Panc1 (cell line): ENCODE results near the gene TFB2M. TPM values are rescaled to one million over a fixed set of nuclear protein-coding genes. Genes with fewer than 3 reads are reported as not detected.

Source experiments
- ATAC-seq: fragments of 200-7000 bp; cut with Tn5 transposase; 2 replicates; pipeline ENCODE4 v1.9.1; 2020; ENCODE audit warnings: mild to moderate bottlenecking, moderate library complexity
- BruUV-seq: library from RNA; stranded (reverse); fragments of 400-500 nt; replicated peaks from 2 replicates; lab custom pipeline; 2021; lab: Mats Ljungman, UMichigan
- CTCF ChIA-PET: fragments of 300-600 bp; sonication (Branson Sonifier 250); formaldehyde crosslinking; loops from one replicate; lab custom pipeline; 2022; ENCODE audit warnings: antibody characterized with exemption; lab: Charles Lee
- POLR2A ChIA-PET: fragments of 300-600 bp; sonication (Branson Sonifier 250); formaldehyde crosslinking; loops from one replicate; lab custom pipeline; 2022; ENCODE audit warnings: antibody characterized with exemption; lab: Charles Lee
- DNase-seq: peaks from one replicate; pipeline ENCODE4 v3.0.0-alpha.2; 2010; ENCODE audit warnings: low read depth, low spot score
- H3K27ac ChIP-seq: 2 replicates; pipeline ENCODE4 v1.5.1; 2011; ENCODE audit warnings: mild to moderate bottlenecking, low read length, inconsistent platforms
- H3K27me3 ChIP-seq: fragments of 200-500 bp; sonication (Bioruptor generic); 2 replicates; pipeline ENCODE4 v1.6.0; 2014; ENCODE audit warnings: low read length, inconsistent platforms; ENCODE audit not compliant: control insufficient read depth, insufficient read depth
- H3K36me3 ChIP-seq: fragments of 200-500 bp; sonication (Bioruptor generic); 2 replicates; pipeline ENCODE4 v1.5.1; 2014; ENCODE audit warnings: inconsistent platforms, mild to moderate bottlenecking, low read length, moderate library complexity; ENCODE audit not compliant: control insufficient read depth, insufficient read depth
- H3K4me1 ChIP-seq: 2 replicates; pipeline ENCODE4 v1.5.1; 2011; ENCODE audit warnings: inconsistent platforms, mild to moderate bottlenecking, low read length, moderate library complexity; ENCODE audit not compliant: control insufficient read depth, insufficient read depth
- H3K4me3 ChIP-seq, 2 experiments: 2 replicates each; pipeline ENCODE4 v1.5.1; 2011 to 2012; ENCODE audit warnings: low read depth in 2 of 2, low read length in 2 of 2, mild to moderate bottlenecking in 2 of 2, inconsistent platforms in 1 of 2, moderate library complexity in 1 of 2
- H3K9me3 ChIP-seq: fragments of 200-500 bp; sonication (Bioruptor generic); 2 replicates; pipeline ENCODE4 v1.5.1; 2014; ENCODE audit warnings: low read depth, mild to moderate bottlenecking, inconsistent platforms, low read length, moderate library complexity; ENCODE audit not compliant: control insufficient read depth, insufficient read depth
- POLR2AphosphoS5 ChIP-seq: IDR thresholded peaks from 2 replicates; pipeline ENCODE4 v1.6.1; 2012; ENCODE audit warnings: mild to moderate bottlenecking, low read depth, low read length, moderate library complexity
- SIN3A ChIP-seq: IDR thresholded peaks from 2 replicates; pipeline ENCODE4 v1.6.1; 2012; ENCODE audit warnings: low read depth, mild to moderate bottlenecking, low read length, moderate library complexity, borderline replicate concordance; ENCODE audit not compliant: insufficient read depth
- TCF7L2 ChIP-seq: IDR thresholded peaks from 2 replicates; pipeline ENCODE4 v1.6.1; 2011; ENCODE audit warnings: mild to moderate bottlenecking, low read depth, low read length, inconsistent platforms
- in situ Hi-C: cut with HindIII; loops from 2 replicates; pipeline ENCODE4 v1.10.0; 2016; ENCODE audit warnings: low sequenced_read_pairs, low pct_unique_long_range_greater_than_20kb
- intact Hi-C: fragments of 100-400 bp; cut with micrococcal nuclease; formaldehyde crosslinking; loops from one replicate; pipeline ENCODE4 v1.10.0; 2022; ENCODE audit not compliant: unreplicated experiment
- total RNA-seq: library from RNA; stranded (reverse); gene quantifications from one replicate; pipeline ENCODE4 v1.2.1, GENCODE V29; 2021; ENCODE audit not compliant: unreplicated experiment
- TF ChIP-seq, protein P1 (sequence below), 2 experiments: IDR thresholded peaks; 2 replicates each; pipeline ENCODE4 v1.6.1; 2011 to 2012; ENCODE audit warnings: low read depth in 2 of 2, control low read depth in 1 of 2, low read length in 1 of 2, mild to moderate bottlenecking in 1 of 2, moderate library complexity in 1 of 2; ENCODE audit not compliant: insufficient read depth in 1 of 2
- TF ChIP-seq, protein P2 (sequence below): fragments of 450-650 bp; IDR thresholded peaks from 2 replicates; pipeline ENCODE4 v1.5.1; 2017; ENCODE audit warnings: mild to moderate bottlenecking

Gene TFB2M
- total RNA-seq, 1 experiment from 2014 or later = 21.0 TPM

DNA sequence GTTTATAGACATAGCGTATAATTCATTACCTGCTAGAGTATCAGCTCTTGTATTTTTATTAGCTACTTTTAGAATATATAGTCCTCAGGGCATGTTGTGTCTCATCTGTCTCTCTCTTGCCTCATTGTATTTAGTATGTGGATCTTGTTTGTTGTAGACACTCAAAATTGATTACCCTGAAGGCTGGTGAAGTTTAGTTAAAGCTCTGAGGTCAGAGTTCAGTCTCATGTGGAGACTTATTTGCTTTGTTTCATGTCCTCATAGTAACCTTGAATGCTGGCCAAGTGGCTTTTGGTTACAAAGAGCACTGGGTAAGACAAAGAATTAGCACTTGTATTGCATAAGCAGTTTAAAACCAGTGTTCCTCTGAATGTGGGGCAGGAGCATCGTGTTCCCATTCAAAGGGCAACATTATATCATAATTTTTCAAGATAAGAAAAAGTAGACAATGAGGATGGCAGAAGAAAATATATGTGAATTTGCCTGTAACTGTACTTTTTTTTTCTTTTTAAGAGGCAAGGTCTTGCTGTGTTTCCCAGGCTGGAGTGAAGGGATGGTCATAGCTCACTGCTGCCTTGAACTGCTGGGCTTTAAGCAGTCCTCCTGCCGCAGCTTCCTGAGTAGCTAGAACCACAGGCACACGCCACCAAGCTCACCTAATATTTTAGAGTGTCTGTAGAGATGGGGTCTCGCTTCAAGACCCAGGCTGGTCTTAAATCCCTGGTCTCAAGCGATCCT is 17.6 kb upstream of the TFB2M start:
- DNase-seq (no peak), ATAC-seq (no peak)
- Histone ChIP-seq H3K4me3 (no peak overlapping the region), H3K9me3 (no peaks in the 10 kb centered on the region), H3K27ac (no peak overlapping the region; the same call in 1 of the 2 replicates), H3K4me1 (peaks cover 20% of the 10 kb centered on the region), H3K27me3 (no peaks in the 10 kb centered on the region), H3K36me3 (no peaks in the 10 kb centered on the region)
- no TSS peak for BruUV-seq
- in situ Hi-C loops = no loop called here
- intact Hi-C loops = no loop called here
- ChIA-PET CTCF (no interaction called here), POLR2A (no interaction called here)
- TF ChIP-seq TCF7L2 = no peak
- TF ChIP-seq, protein P1, sequence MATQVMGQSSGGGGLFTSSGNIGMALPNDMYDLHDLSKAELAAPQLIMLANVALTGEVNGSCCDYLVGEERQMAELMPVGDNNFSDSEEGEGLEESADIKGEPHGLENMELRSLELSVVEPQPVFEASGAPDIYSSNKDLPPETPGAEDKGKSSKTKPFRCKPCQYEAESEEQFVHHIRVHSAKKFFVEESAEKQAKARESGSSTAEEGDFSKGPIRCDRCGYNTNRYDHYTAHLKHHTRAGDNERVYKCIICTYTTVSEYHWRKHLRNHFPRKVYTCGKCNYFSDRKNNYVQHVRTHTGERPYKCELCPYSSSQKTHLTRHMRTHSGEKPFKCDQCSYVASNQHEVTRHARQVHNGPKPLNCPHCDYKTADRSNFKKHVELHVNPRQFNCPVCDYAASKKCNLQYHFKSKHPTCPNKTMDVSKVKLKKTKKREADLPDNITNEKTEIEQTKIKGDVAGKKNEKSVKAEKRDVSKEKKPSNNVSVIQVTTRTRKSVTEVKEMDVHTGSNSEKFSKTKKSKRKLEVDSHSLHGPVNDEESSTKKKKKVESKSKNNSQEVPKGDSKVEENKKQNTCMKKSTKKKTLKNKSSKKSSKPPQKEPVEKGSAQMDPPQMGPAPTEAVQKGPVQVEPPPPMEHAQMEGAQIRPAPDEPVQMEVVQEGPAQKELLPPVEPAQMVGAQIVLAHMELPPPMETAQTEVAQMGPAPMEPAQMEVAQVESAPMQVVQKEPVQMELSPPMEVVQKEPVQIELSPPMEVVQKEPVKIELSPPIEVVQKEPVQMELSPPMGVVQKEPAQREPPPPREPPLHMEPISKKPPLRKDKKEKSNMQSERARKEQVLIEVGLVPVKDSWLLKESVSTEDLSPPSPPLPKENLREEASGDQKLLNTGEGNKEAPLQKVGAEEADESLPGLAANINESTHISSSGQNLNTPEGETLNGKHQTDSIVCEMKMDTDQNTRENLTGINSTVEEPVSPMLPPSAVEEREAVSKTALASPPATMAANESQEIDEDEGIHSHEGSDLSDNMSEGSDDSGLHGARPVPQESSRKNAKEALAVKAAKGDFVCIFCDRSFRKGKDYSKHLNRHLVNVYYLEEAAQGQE (IDR thresholded peaks at IDR 0.05; ENCODE audit: insufficient read depth in 1 of 2, low read depth in 2 of 2, low read length in 1 of 2) = no peak

DNA sequence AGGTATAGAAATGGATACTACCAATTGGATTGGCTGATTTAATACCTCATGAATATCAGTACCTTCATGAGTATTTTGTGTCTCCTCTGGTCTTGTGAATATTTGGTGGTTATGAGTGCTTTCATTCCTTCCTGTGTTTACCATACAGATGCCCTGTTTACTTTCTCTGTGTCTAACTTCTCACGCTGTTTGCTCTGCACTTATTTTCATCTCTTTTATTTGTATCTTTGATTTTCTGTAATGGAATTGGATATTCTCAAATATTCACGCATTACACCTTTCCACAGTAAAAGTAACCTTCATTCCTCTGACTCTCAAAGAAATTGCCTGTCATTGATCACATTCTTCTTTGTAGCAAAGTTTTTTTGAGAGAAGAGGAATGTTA is 17.0 kb upstream of the TFB2M start:
- no TSS peak for BruUV-seq
- no peaks in the 10 kb centered on the region for H3K36me3 ChIP-seq
- TF ChIP-seq, protein P1 (IDR thresholded peaks at IDR 0.05; ENCODE audit: insufficient read depth in 1 of 2, low read depth in 2 of 2, low read length in 1 of 2) = no peak
- TF ChIP-seq, protein P2, sequence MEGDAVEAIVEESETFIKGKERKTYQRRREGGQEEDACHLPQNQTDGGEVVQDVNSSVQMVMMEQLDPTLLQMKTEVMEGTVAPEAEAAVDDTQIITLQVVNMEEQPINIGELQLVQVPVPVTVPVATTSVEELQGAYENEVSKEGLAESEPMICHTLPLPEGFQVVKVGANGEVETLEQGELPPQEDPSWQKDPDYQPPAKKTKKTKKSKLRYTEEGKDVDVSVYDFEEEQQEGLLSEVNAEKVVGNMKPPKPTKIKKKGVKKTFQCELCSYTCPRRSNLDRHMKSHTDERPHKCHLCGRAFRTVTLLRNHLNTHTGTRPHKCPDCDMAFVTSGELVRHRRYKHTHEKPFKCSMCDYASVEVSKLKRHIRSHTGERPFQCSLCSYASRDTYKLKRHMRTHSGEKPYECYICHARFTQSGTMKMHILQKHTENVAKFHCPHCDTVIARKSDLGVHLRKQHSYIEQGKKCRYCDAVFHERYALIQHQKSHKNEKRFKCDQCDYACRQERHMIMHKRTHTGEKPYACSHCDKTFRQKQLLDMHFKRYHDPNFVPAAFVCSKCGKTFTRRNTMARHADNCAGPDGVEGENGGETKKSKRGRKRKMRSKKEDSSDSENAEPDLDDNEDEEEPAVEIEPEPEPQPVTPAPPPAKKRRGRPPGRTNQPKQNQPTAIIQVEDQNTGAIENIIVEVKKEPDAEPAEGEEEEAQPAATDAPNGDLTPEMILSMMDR = no peak
- TF ChIP-seq SIN3A = no peak
- TF ChIP-seq POLR2AphosphoS5 = no peak
- no peak for TF ChIP-seq TCF7L2
- POLR2A ChIA-PET = no interaction called here
- DNase-seq (no peak), ATAC-seq (no peak)
- in situ Hi-C loops = no loop called here
- peaks cover 20% of the 10 kb centered on the region for H3K4me1 ChIP-seq
- H3K9me3 ChIP-seq = no peaks in the 10 kb centered on the region
- H3K27ac ChIP-seq = peak overlapping the region; percentile 55; the same call in 1 of the 2 replicates
- CTCF ChIA-PET = no interaction called here
- H3K27me3 ChIP-seq = no peaks in the 10 kb centered on the region
- no peak overlapping the region for H3K4me3 ChIP-seq
- intact Hi-C loops = no loop called here
